Measurements from ENCODE around the gene BEST1.

BEST1 gene

GRCh38 chr11:61928606-61929005 lies 21.5 kb upstream of the BEST1 start:
- Histone ChIP-seq H3K27me3 (ENCODE audit: insufficient read depth, low read length) (no peaks in the 10 kb centered on the region; the same call in 1 of the 2 replicates), H3K79me2 (ENCODE audit: insufficient read depth, low read length) (no peaks in the 10 kb centered on the region), H3K4me1 (ENCODE audit: insufficient read depth, low read length, severe bottlenecking) (no peaks in the 10 kb centered on the region), H4K20me1 (ENCODE audit: insufficient read depth, low read length) (no peaks in the 10 kb centered on the region), H3F3A (ENCODE audit: insufficient read depth, low read length) (no peaks in the 10 kb centered on the region), H3K4me3 (ENCODE audit: low read depth, low read length, poor library complexity, severe bottlenecking) (no peak overlapping the region), H3K27ac (ENCODE audit: low read depth, low read length, poor library complexity, severe bottlenecking) (no peak overlapping the region), H3K9me2 (ENCODE audit: low read depth, low read length) (no peaks in the 10 kb centered on the region), H3K4me2 (ENCODE audit: low read length) (no peak overlapping the region), H3K9ac (ENCODE audit: low read length) (no peak overlapping the region), H3K9me3 (ENCODE audit: low read length) (peaks cover 2% of the 10 kb centered on the region; the same call in 1 of the 2 replicates), H3K36me3 (ENCODE audit: insufficient read depth, low read length) (no peaks in the 10 kb centered on the region), H2AFZ (ENCODE audit: low read length) (no peak overlapping the region)
- TF ChIP-seq EZH2 (IDR thresholded peaks at IDR 0.05; ENCODE audit: borderline replicate concordance, low read length) (no peak), CTCF (IDR thresholded peaks at IDR 0.05; ENCODE audit: low read length) (no peak)

GRCh38 chr11:61930933-61931332 lies 19.2 kb upstream of the BEST1 start:
- Histone ChIP-seq H3K36me3 (ENCODE audit: insufficient read depth, low read length) (no peaks in the 10 kb centered on the region), H3F3A (ENCODE audit: insufficient read depth, low read length) (no peaks in the 10 kb centered on the region), H3K9me3 (ENCODE audit: low read length) (peaks cover 2% of the 10 kb centered on the region; the same call in 1 of the 2 replicates), H3K27ac (ENCODE audit: low read depth, low read length, poor library complexity, severe bottlenecking) (no peak overlapping the region), H4K20me1 (ENCODE audit: insufficient read depth, low read length) (no peaks in the 10 kb centered on the region), H3K4me1 (ENCODE audit: insufficient read depth, low read length, severe bottlenecking) (no peaks in the 10 kb centered on the region), H2AFZ (ENCODE audit: low read length) (no peak overlapping the region), H3K4me2 (ENCODE audit: low read length) (no peak overlapping the region), H3K79me2 (ENCODE audit: insufficient read depth, low read length) (no peaks in the 10 kb centered on the region), H3K4me3 (ENCODE audit: low read depth, low read length, poor library complexity, severe bottlenecking) (no peak overlapping the region), H3K27me3 (ENCODE audit: insufficient read depth, low read length) (no peaks in the 10 kb centered on the region; the same call in 1 of the 2 replicates), H3K9me2 (ENCODE audit: low read depth, low read length) (no peaks in the 10 kb centered on the region), H3K9ac (ENCODE audit: low read length) (no peak overlapping the region)
- no peak for TF ChIP-seq EZH2 (IDR thresholded peaks at IDR 0.05; ENCODE audit: borderline replicate concordance, low read length)
- TF ChIP-seq CTCF (IDR thresholded peaks at IDR 0.05; ENCODE audit: low read length): no peak

DNA sequence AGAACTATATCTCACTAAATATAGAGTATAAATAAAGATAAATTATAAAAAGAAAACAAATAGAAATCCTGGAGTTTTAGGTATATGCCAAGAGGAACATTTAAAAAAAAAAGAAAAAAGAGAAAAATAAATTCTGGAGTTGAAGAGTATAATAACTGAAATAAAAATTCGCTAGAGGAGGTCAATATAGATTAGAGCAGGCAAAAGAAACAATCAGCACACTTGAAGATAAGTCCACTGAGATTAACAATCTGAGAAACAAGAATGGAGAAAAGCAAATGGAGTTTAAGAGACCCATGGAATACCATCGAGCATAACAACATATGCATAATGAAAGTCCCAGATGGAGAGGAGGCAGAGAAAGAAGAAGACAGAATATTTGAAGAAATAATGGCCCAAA lies 14.3 kb upstream of the BEST1 start:
- Histone ChIP-seq H3K27me3 (ENCODE audit: insufficient read depth, low read length) (no peaks in the 10 kb centered on the region; the same call in 1 of the 2 replicates), H3K4me3 (ENCODE audit: low read depth, low read length, poor library complexity, severe bottlenecking) (no peak overlapping the region), H4K20me1 (ENCODE audit: insufficient read depth, low read length) (no peaks in the 10 kb centered on the region), H2AFZ (ENCODE audit: low read length) (no peak overlapping the region), H3K36me3 (ENCODE audit: insufficient read depth, low read length) (no peaks in the 10 kb centered on the region; the same call in 1 of the 2 replicates), H3F3A (ENCODE audit: insufficient read depth, low read length) (no peaks in the 10 kb centered on the region), H3K9ac (ENCODE audit: low read length) (no peak overlapping the region), H3K9me2 (ENCODE audit: low read depth, low read length) (no peaks in the 10 kb centered on the region), H3K4me1 (ENCODE audit: insufficient read depth, low read length, severe bottlenecking) (no peaks in the 10 kb centered on the region), H3K79me2 (ENCODE audit: insufficient read depth, low read length) (no peaks in the 10 kb centered on the region), H3K9me3 (ENCODE audit: low read length) (peaks cover 6% of the 10 kb centered on the region; the same call in 1 of the 2 replicates), H3K4me2 (ENCODE audit: low read length) (no peak overlapping the region), H3K27ac (ENCODE audit: low read depth, low read length, poor library complexity, severe bottlenecking) (no peak overlapping the region)
- TF ChIP-seq EZH2 (IDR thresholded peaks at IDR 0.05; ENCODE audit: borderline replicate concordance, low read length): no peak
- no peak for TF ChIP-seq CTCF (IDR thresholded peaks at IDR 0.05; ENCODE audit: low read length)

Measured in OCI-LY1 (cell line).